Stimulated activated CD4-positive, alpha-beta T cell treated with anti-CD3 and anti-CD28 coated beads, TNF-alpha, amount 100 ng/mL, for 48 hours (primary cell): ENCODE data around the gene DLGAP4.
"Not testable (repeated sequence)": the region's sequence is repeated elsewhere in the genome, so short reads cannot be mapped to it uniquely, and the experiment has no call there.

ENCODE experiments used
- DNase-seq, 3 donors: peaks; one replicate each; pipeline ENCODE4 v3.0.0-alpha.2; 2020; ENCODE audit warnings: low read depth in 3 of 3

Gene DLGAP4

GRCh38 chr20:36499723-36500501 lies 193.8 kb downstream of the DLGAP4 start:
- no peak for DNase-seq

GRCh38 chr20:36501367-36502006 lies 195.3 kb downstream of the DLGAP4 start:
- no peak for DNase-seq

- DNase-seq: no peak
Observed at GRCh38 chr20:36504295-36504694, 198.2 kb downstream of the DLGAP4 start.

DNA sequence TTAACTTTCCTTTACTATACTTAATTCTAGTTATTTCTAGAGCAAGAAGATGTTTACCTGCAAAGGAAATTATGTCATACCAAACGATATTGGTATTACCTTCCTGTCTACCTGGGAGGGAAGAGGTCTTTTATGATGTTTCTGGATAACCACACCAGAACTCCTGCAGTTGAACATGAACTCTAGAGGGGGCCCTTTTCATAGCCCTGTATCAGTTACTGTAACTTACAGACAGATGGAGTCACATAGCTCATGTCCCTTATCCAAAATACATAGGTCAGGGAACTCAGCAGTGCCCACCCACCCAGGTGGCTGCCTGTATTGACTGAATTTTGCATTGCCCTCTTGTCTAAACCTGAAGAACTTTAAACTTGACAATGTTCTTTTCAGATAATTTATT lies 200.1 kb downstream of the DLGAP4 start:
- no peak for DNase-seq

DNA sequence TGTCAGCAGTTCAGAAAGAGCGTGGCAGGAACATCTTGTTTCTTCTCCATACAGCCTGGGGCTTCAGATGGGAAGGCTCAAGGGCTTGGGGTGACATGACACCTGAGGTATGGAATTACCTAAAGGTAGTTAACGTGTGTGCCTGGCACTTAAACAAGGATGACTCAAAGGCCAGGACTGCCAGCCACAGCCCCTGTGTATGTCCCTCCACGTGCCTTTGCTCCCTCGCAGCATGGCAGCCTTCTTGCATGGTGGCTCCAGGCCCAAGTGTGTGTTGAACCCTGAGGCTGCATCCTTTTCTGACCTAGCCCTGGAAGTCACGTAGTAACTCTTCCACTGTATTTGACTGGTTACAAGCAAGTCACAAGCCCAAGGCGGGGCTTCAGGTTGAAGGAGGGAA lies 201.6 kb downstream of the DLGAP4 start:
- DNase-seq: no peak

GRCh38 chr20:36519012-36519719 lies 213.0 kb downstream of the DLGAP4 start:
- DNase-seq: peak in 1 of 3 donors; percentile 14

DNA sequence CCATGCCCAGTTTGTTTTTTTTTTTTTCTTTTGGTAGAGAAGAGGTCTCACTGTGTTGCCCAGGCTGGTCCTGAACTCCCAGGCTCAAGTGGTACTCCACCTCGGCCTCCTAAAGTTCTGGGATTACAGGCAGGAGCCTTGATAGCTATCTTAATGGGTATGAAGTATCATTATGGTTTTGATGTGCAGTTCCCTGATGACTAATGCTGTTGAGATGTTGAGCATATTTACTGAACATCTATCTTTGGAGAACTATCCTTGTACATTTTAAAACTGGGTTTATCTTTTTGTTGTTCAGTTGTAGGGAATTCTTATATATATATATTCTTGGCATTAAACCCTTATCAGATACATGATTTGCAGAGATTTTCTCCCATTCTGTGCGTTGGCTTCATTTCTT lies 213.8 kb downstream of the DLGAP4 start:
- DNase-seq: no peak

DNA sequence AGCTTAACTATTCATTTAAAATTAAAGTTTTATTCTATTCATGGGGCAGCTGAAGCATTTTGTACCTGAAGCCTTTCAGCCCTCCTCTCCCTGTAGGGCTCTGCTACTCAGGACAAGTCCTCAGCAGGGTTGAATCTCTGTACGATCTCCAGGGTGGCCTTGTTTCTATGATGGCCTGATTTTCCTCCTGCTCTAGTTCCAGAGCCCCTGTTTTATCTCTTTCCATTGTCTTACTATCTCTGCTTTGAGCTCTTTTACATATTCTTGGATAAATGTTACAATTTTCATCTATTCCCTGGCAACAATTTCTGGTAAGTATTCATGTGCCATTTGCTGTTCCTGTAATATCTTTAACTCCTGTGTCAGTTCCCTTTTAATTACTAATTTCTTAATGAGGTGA lies 215.4 kb downstream of the DLGAP4 start:
- no peak for DNase-seq

DNA sequence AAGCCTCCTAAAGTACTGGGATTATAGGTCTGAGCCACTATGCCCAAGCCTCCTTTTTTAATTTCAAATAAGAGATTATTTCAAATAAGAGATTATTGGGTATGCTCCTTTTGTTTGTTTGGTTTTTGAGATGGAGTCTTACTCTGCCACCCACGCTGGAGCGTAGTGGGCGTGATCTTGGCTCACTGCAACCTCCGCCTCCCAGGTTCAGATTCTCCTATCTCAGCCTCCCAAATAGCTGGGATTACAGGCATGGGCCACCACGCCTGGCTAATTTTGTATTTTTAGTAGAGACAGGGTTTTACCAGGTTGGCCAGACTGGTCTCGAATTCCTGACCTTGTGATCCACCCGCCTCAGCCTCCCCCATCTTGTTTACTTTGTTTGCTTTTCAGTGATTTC lies 216.3 kb downstream of the DLGAP4 start:
- DNase-seq: not testable (repeated sequence)

GRCh38 chr20:36523341-36523740 lies 217.2 kb downstream of the DLGAP4 start:
- no peak for DNase-seq

DNA sequence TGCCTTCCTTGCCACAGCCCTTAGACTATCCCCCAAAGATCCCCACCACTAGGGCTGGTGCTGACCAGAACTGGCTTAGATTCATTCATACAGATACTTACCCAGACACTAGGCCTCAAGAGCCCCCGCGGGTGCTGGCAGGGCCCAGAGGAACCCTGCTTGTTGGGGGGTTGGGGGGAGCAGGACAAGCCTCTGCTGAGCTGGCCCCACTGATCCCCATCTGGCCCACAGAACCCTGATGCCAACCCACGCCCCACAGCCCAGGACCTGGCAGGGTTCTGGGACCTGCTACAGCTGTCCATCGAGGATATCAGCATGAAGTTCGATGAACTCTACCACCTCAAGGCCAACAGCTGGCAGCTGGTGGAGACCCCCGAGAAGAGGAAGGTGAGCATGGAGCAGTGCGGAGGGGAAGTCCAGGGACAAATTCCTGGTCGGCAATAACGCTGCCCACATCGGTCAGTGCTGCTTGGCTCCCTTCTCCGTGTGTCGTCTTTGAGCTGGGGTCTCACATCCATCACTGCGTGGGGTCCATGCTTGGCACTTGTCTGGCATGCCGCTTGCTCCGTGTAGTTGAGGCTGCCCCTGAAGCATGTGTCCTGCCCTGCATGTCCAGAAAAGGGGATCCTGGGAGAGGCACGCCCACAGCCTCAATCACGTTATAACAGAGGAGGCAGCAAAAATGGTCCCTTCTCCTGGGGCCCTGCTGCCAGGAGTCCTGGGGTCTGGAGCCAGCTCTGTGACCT lies 219.7 kb downstream of the DLGAP4 start:
- no peak for DNase-seq

GRCh38 chr20:36526521-36527011 lies 220.4 kb downstream of the DLGAP4 start:
- DNase-seq: no peak

- no peak for DNase-seq
Observed at GRCh38 chr20:36527331-36528125, 221.4 kb downstream of the DLGAP4 start.

DNA sequence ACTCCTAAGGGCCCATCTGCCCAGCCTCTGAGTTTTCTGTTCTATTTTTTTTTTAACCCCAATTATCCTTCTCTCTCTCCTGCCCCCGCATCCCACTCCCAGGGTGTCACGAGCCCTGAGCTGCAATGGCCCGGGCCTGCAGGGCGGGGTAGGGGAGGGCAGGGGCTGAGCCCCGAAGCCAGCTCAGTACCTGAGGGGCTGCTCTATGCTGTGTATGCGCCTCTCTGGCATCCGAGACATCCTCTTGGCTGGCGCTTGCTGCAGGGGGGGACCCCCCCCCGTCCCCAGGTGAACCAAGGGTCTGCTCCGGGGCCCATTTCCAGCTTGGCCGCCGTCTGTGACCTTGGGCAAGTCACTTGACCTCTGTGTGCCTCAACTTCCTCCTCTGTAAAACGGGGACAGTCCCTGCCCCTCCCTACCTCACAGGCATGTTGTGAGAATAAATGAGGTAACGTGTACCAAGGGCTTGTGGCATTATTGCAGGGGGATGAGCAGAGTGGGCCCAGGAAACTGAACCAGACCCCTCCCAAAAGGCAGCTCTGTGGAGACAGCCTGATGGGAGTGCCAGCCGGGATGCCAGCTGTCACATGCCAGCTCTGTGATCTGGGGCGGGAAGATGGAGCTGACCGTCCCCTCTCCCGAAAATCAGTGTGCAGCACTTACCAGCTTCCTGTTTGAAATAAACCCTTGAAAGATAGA lies 222.2 kb downstream of the DLGAP4 start:
- DNase-seq: no peak

GRCh38 chr20:36528875-36529417 lies 222.8 kb downstream of the DLGAP4 start:
- no peak for DNase-seq

DNA sequence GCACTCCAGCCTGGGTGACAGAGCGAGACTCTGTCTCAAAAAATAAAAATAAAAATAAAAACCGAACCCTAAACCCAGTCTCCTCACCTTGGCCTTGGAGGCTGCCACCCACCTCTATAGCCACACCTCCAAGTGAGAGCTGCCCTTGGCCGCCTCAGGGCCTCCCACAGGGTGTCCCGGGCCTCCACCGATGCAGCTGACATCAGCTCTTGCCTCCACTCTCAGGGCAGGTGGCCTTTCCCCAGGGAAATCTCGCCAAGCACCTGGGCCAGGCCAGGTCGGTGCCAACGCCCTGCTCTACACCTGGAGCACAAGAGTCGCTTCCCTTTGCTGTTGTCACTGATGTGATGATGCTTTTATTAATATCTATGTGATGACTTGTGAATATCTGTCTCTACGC lies 226.2 kb downstream of the DLGAP4 start:
- no peak for DNase-seq

- no peak for DNase-seq
Observed at GRCh38 chr20:36532822-36533221, 226.7 kb downstream of the DLGAP4 start.

DNA sequence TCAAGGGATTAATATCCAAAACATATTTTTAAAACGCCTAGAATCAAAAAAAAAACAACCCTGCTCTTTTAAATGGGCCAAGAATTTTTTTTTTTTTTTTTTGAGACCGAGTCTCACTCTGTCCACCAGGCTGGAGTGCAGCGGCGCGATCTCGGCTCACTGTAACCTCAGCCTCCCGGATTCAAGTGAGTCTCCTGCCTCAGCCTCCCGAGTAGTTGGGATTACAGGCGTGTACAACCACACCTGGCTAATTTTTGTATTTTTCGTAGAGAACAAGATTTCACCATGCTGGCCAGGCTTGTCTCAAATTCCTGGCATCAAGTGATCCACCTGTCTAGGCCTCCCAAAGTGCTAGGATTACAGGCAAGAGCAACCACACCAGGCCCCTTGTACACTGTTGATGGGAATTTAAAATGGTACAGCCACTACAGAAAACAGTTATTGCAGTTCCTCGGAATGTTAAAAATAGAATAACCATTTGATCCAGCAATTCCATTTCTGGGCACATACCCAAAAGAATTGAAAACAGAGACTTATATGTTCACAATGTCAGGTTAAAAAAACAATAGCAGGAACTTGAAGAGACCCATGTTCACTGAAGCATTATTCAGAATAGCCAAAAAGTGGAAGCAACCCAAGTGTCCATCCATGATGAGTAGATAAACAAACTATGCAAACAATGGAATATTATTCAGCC lies 232.0 kb downstream of the DLGAP4 start:
- DNase-seq: no peak

DNA sequence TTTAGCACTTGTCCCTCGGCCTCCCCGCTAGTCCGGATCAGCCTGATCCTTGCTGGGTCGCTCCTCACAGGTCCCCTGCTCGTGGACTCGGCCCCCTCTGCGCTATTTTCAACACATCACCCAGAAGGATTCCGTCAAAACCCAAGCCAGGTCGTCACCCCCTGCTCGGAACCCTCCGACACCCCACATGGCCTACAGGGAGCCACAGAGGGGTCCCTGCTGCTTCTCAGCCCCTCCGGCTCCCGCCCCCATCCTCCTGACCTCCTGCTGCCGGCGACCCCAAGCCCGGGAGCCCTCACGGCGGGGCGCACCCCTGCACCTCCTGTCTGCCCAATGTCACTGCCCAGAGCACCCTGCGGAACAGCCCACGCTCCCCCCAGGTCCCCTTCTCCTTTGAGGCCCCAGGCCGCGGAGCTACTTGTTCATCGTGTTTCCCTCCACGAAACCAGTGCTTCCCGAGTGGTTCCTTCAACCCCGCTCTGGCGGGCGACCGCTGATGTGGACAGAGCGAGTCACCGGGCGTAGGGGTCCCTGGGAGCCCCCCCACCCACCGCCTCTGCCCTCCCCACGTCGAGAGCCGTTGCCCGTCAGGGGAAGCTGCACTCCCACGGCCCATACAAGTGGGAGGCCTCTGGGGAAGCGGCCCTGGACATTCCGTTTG lies 234.5 kb downstream of the DLGAP4 start:
- no peak for DNase-seq
